Stimulated activated CD8-positive, alpha-beta memory T cell treated with anti-CD3 and anti-CD28 coated beads, Interleukin-4, amount 100 ng/mL, for 1 hour (primary cell): ENCODE results near the gene RASGEF1C.

Experiments
- DNase-seq, 2 donors: peaks; one replicate each; pipeline ENCODE4 v3.0.0-alpha.2; 2020; ENCODE audit warnings: low read depth in 2 of 2, low spot score in 1 of 2

RASGEF1C gene

DNA sequence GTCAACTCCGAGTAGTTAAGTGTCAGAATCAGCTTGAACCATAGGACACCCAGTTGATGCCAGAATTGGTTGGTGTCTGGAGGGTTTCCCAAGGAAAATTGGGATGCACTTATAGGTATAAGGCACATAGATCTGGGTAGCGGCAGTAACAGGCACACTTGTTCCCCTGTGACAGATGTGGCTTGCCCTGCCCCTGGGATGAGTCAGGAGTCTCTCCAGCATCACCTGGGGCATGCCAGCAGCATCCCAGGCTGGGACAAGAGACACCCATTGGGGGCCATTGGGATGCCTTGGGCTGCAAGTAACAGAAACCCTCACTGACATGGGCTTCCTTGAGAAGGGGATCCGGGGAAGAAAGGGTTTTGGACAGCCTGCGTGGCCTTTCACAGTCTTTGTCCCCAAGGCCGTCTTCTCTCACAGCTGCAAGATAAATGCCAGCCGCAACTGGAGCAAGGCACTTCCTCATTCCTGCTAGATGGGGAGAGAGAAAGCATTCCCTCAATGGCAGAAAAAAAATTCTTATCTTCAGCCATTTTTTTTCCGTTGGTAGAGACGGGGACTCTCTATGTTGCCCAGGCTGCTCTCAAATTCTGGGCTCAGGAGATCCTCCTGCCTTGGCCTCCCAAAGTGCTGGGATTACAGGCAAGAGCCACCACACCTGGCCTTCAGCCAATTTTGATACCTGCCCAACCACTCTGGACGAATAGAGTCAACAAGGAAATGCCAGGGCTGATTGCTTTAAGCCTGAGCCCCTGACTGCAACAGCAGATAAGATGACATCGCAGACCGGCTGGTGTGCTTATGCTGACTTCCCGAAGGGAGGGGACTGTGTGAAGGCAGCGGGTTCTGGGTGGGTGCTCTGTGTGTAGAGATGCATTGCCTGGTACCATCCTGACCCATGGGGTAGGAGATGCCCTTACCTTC lies 124.1 kb downstream of the RASGEF1C start:
- no peak for DNase-seq

DNA sequence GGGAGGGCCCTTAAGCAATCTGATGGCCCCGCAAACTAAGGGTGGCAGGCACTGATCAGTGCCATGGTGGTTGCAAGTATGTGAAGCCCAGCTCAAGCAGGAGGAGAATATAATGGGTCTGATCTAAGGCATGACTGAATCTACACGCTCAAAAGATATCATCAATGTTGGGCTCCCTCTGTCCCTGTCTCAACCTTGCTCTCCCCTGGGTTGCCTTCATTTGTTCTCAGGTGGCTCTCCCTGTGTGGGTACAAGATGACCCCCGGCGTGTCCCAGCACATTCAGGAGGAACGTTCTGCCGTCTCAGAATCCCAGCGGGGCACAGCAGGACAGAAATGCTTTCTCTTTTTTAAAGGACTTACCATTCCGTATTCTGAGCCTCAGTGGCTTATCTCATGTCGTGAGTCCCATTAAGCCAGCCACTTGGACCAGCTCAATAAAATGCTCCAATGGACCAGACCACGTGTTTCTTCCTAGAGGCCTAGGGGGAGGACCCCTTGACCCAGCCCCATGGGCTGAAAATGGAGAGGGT lies 125.4 kb downstream of the RASGEF1C start:
- no peak for DNase-seq

DNA sequence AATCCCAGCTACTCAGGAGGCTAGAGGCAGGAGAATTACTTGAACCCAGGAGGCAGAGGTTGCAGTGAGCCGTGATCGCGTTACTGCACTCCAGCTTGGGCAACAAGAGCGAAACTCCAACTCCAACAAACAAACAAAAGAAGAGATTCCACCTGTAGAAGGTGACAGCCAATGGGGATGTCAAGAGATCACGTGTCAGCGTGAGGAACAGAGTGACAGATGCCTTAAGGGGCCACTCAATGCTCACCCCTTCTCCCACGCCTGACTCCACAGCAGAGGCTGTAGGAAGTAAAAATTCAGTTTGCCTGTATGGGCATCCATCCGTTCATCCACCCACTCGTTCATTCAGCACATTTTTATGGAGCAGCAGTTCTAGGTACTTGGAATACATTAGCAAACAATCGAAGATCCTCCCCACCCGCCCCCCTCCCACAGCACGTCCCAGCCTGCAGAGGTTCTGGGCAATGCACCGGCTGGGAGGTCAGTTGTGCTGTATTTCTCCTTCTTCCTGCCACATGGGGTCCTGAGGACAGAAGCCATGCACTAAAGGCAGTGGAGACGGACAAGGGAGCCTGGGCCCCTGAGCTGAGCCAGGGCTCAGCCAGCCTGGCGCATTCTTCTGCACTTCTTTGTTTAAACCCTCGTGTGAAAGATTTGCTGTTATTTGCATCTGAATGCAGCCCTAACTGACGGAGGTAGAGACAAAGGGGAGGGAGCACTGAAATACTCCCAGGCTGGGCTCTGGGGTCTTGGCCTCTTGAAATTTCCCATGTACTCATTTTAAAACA lies 126.2 kb downstream of the RASGEF1C start:
- no peak for DNase-seq

DNA sequence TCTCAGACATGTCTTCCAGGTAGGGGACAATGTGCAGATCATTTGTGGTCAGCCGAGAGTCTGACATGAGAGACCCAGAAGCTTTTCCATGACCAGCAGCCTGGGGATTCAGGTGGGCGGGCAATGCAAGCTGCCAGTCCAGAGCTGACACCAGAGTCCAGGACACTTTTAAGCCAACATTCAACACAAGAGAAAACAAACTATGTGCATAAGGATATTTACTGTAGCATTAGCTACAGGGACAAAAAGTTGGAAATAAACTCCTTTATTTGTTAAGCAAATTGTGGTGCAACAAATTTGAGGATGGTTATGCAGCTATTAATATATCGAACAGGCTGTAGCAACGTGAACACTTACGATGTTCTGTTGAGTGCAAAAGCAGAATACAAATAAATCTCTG lies 127.5 kb downstream of the RASGEF1C start:
- DNase-seq = no peak

DNA sequence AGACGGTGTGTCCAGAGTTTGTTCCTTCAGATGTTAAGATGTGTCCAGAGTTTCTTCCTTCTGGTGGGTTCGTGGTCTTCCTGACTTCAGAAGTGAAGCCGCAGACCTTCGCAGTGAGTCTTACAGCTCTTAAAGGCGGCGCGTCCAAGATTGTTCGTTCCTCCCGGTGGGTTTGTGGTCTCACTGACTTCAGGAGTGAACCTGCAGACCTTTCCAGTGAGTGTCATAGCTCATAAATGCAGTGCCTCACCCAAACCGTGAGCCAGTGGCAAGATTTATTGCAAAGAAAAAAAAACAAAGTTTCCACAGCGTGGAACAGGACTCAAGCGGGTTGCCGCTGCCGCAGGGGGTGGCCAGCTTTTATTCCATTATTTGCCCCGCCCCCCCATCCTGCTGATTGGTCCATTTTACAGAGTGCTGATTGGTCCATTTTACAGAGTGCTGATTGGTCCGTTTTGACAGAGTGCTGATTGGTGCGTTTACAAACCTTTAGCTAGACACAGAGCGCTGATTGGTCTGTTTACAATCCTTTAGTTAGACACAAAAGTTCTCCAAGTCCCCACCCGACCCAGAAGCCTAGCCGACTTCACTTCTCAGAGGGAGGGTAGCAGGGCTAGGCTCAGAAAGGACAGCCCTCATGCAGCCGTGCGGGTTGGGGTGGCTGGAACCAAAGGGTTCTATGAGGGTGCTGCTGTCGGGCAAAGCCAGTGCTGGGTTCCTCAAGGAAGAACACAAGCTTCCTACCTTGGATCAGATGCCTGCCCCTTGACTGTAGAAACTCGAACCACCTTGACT lies 128.3 kb downstream of the RASGEF1C start:
- DNase-seq = no peak

DNA sequence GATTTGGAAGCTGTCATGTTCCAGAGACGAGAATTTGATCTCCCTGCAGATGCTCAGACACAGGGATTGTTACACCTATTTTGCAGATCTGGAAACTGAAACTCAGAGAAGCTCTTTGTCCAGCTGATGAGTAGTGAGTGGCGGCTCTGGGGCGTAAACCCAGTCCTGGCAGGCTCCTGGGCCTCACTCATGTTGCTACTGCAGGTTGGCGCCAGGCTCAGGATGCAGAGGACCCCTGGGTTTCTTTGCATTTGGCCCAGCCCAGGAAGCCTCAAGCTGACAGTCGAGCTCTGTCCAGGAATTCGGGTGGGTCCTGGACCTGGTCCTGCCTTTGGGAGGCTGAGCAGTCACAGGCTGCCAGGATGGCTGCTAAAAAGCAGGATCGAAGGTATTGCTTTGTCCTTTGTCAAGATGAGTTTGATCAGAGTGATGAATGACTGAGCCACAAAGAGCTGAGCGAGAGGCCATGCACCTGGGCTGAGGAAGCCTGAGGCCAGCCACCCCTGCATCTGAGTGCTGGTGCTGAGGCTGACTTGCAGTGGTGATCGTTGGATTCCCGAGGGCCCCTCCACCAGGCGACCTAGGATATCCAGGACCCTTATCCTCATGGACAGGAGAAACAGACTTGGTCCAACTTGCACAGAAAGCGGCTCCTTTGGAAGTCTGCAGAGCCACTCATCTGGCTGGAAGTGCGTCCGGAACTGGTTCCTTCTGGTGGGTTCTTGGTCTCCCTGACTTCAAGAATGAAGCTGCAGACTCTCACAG lies 129.1 kb downstream of the RASGEF1C start:
- no peak for DNase-seq

DNA sequence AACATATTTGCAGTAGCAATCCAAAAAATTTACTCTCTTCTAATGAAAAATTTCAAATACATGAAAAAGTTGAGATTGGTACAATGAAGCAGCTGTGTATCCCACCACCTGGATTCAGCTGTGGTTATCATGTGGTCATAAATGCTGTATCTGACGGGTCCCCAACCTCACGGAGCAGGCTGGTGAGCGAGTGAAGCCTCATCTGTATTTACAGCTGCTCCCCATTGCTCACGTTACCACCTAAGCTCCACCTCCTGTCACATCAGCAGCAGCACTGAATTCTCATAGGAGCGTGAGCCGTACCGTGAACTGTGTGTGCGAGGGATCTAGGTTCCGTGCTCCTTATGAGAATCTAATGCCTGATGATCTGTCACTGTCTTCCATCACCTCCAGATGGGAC lies 130.7 kb downstream of the RASGEF1C start:
- no peak for DNase-seq

DNA sequence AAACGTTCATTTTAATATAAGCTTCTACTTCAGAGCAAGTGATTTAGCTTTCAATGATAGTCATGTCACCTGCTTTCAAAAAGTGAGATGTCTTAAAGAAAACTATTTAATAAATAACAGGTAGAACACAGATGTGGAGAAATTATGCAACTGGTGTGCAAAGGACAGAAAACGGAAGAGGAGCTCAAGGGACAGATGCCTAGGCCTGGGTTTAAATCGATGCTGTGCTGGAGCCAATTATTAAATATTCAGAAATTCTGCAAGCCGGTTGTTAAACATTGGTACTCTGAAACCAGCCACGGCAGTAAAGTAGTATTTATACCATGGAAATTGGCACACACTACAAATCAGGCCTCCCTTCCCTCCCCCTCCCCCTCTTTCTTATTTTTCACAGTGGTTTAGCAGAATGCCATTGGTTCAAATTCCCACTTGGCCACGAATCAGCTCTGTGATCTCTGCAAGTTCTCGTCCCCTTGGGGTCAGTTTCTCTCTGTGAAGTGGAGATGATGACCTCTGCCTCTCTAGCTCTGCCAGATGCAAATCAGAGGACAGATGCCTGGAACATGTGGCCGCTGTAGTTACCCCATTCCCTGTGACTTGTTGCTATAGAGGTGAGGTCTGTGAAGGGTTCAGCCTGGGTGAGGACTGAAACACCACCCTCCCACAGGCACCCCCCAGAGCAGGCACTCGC lies 131.3 kb downstream of the RASGEF1C start:
- no peak for DNase-seq

DNA sequence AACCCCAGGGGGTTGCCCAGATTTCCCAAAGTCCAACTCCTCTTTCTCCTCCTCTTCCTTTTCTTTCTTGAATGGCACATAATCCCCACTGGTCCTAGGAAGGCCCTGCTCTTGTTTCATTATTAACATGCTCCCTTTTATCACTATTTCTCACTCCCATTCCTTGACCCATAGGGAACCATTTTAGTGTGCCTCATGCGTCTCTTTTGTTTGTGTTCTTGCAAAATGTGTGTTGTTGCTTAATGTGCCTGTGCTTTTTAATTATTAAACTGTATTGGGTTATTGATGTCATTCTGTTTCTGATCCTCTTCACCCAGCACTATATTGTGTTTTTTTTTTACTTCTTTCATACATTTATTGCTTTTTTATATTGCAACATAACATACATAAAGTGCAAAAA lies 133.3 kb downstream of the RASGEF1C start:
- no peak for DNase-seq

DNA sequence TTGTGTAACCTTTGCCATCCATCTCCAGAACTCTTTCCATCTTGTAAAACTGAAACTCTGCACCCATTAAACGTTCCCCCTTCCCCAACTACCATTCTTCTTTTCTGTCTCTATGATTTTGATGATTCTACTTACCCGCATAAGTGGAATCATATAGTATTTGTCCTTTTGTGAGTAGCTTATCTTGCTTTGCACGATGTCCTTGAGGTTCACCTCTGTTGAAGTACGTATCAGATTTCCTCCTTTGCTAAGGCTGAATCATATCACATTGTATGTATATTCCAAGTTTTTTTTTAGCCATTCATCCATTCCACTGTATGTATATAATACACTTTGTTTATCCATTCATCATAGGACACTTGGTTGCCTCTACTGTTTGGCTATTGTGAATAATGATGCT lies 134.5 kb downstream of the RASGEF1C start:
- no peak for DNase-seq

DNA sequence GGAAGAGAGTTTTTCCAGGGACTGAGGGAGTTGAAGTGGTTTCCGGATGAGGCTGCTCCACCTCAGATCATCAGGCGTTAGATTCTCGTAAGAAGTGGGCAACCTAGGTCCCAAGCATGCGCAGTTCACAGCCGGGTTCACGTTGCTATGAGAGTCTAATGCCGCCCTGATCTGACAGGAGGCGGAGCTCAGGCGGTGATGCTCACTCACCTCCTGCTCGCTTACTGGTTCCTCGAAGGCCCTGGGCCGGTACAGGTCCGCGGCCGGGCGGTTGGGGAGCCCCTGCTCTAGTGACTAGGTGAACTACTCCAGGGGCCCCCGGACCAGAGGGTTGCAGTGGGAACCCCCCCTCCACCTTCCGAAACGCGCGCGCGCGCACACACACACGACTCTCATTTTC lies 136.5 kb downstream of the RASGEF1C start:
- DNase-seq = no peak

DNA sequence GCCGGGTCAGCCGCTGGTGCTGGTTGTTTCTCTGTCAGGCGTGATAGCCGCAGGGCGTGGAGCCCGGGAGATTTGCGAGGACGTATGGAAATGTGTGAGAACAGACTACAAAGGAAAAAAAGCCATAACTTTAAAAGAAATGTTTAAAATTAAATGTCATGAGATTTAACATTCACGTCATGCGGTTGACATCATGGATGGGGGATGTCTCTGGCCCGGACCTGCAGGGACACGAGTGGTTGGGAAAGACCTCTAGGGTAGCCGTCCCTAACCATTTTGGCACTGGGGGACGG lies 136.8 kb downstream of the RASGEF1C start:
- DNase-seq = no peak

DNA sequence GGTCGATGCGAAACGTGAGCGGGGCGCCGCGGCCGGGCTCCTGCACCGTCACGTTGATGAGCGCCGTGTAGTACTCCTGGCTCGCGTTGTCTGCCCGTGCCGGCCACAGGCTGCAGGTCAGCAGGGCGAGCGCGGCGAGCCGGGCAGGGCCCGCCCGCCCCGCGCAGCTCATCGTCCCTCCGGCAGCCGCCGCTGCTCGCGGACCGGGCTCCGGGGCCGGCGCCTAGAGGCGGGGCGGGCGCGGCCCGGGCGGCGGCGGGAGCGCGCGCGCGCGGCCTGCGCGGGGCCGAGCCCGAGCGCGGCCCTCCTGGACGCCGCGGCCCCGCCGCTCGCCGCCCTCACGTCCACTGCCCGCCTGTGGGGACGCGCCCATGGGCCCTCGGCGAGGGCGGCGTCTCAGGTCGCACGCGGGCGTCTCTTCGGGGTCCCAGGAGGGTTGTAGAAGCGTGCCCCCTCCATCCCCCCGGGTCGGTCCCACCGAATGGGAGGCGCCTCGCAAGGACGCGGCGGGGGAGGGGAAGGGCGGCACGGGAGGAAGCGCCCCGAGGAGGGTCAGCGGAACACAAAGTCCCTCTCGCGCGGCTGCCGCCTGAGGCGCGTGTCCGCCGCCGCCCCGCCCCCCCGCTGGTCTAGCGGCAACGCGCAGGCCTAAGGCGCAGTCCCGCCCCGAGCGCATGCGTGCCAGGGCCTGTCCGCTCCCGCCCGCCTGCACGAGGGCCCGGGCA lies 137.3 kb downstream of the RASGEF1C start, which contains the start of gene RNF130:
Gene RNF130, minus strand, starts transcription at position 229 of the 725 bp plus-strand sequence. Its CDS starts 57 bp downstream, at position 172.
- peak; percentile 67 to 77 for DNase-seq

DNA sequence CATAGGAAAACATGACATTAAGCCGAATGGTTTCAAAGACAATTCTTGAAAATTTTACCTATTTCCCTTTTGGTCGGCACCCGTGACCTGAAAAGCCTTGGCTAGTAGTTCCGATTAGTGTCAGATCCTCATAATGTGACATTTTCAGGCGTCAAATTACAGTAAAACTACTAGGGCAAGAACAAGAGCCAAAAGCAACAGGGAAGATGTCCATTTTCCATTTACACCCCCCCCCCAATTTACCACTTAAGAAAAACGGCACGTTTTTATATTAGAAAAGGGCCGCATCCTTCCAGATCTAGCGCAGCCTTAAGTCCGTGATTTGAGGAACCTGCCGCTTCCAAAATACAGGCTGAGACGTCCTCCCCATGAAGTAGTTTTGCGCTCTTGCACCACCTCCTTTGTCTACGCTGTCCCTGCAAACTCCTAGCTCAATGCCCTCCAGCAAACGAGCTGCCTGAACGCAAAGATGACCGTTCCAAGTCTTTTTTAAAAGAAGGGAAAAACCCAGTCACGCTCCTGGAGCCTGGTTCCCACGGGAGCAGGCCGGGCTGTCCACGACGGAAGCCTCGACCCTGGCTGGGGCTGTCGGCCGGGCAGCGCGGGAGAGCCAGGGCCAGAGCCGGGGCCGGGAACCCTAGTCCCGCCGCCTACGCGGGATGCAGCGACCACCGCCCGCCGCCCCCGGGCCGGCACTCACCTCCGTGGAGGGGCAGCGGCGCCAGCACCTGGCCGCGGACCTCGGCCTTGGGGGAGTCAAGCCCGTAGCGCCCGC lies 138.1 kb downstream of the RASGEF1C start:
- DNase-seq = no peak

DNA sequence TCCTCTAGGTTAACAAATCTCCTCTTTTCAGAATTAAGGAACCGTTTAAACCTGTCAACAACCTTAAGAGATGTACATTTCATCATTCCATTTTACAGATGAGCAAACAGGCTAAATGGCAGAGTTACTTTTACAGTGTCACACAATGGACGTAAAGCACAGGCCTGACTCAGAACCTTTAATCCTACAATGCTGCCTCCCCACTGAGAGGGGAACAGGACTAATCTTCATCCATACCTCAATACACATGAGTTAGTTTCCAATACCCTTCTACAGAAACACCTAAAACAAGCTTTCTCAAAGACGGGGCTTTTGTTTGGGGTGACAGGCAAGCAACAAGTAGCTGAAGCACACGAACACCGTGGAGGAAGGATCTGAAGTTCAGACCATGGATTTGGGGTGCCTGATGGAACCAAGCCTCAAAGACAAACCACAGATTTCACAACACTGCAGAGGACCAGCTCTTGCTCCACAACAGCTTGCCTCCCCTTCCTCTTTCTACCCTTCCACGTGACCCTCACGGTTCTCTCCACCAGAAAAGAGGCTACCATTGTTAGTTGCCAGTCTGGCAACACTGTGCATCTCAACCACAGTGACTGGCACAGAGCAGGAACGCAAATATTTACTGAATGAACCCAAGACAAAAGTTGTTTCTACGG lies 139.3 kb downstream of the RASGEF1C start:
- DNase-seq = no peak

DNA sequence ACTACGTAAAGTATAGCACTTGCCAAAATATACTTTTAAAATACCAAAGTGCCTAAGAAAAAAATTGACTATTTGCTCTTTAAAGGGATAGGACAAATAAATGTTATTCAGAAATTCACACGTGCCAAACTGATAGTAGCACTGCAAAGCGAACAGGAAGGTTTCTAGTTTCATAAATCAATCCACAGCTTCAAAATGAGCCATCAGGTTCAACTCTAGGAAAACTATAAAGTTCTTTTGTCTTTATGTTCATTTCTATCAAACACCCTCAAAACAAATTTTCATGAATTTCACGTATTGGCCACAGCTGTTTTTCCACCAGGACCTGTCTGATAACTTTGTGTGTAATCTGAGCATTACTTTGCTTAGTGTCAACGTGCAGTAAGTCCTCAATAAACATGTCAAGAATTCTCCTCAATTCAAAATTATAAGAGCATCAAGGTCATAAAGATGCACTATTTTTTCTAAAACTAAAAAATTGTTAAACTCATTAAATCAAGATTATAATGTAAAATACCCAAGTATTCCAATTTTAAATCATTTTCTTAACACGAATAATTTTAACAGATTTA lies 140.4 kb downstream of the RASGEF1C start:
- no peak for DNase-seq

DNA sequence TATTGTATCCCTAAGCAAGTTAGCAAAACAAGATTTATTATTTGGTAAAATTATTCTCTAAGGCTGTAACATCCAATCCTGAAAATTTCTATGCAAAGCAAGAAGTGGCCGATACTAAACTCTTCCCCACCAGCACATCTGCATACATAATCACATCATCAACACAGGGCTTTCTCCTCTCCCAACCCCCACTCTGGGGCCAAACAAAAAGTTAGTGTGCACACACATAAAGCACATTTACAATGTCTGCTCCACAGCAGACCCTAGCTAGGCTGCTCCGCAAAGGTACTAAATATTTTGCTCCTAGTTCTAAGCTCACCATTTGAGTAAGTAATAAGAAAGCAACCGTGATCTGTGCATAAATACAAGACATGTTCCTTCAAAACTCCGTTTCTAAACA lies 141.0 kb downstream of the RASGEF1C start:
- DNase-seq = no peak

DNA sequence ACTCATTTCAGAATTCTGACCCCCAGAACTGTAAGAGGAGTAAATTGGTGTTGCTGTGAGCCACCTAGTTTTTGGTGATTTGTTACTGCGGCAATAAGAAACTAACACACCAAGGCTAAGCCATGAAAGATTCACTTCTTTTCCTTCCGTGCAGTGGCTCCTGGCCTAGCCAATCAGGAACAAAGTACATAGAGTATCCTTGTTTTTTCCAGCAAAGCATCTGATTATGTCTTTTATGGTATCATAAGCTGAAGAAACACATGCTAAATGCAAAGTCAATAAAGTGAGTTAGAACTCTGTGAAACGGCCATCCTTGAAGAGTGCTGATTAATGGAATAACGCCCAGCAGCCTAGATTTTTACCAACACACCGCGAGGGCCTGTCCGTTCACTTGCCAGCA lies 148.8 kb downstream of the RASGEF1C start:
- no peak for DNase-seq
